Spinal cord (tissue), 10 donors: Measurements from ENCODE around the gene FNIP1. TPM values are rescaled to one million over a fixed set of nuclear protein-coding genes. Genes with fewer than 3 reads are reported as not detected.
A peak's percentile ranks its signal among the peaks of the same experiment; 100 is the strongest.
"Not testable (repeated sequence)": the region's sequence is repeated elsewhere in the genome, so short reads cannot be mapped to it uniquely, and the experiment has no call there.

Experiments used
- DNase-seq, 6 donors: peaks; one replicate each; pipeline versions ENCODE4 v3.0.0 to v3.0.0-alpha.2; 2013 to 2015; ENCODE audit warnings: low spot score in 6 of 6, low read depth in 4 of 6
- H3K27ac ChIP-seq: one replicate; pipeline ENCODE4 v1.5.1; 2013; ENCODE audit warnings: low read depth, low read length, control low read depth
- H3K27me3 ChIP-seq: one replicate; pipeline ENCODE4 v1.6.1; 2013; ENCODE audit warnings: low read length; ENCODE audit not compliant: control insufficient read depth, insufficient read depth
- H3K36me3 ChIP-seq: one replicate; pipeline ENCODE4 v1.6.1; 2013; ENCODE audit warnings: low read length; ENCODE audit not compliant: control insufficient read depth, insufficient read depth
- H3K4me1 ChIP-seq: one replicate; pipeline ENCODE4 v1.6.1; 2013; ENCODE audit warnings: low read length; ENCODE audit not compliant: control insufficient read depth, insufficient read depth
- H3K4me3 ChIP-seq: one replicate; pipeline ENCODE4 v1.5.1; 2013; ENCODE audit warnings: low read depth, low read length, control low read depth
- H3K9me3 ChIP-seq: one replicate; pipeline ENCODE4 v1.6.1; 2013; ENCODE audit warnings: low read length; ENCODE audit not compliant: control insufficient read depth, insufficient read depth
- WGBS: methylation state at CpG from one replicate; pipeline ENCODE4 v1.1.5; 2013; ENCODE audit warnings: missing lambda C conversion rate; ENCODE audit not compliant: insufficient coverage; 5-methylcytosine and 5-hydroxymethylcytosine counted together
- polyA plus RNA-seq, 2 donors: library from polyadenylated mRNA; unstranded; fragments of 120-200 nt; gene quantifications; one replicate each; pipeline ENCODE4 v1.2.1, GENCODE V29; 2013; ENCODE audit not compliant: insufficient read length in 2 of 2
- total RNA-seq, 2 donors: library from RNA; depleted of rRNA in 1 of 2; stranded (reverse); fragments of 120-200 nt in 1 of 2; fragments of >200 nt in 1 of 2; gene quantifications; one replicate each; pipeline versions ENCODE4 v1.2.3 to v1.2.4, GENCODE V29; 2013 to 2014
- donor health status: healthy.

Gene FNIP1
- total and polyA plus RNA-seq, 4 donors, result 17.8 to 62.7 (median 26.3) TPM

DNA sequence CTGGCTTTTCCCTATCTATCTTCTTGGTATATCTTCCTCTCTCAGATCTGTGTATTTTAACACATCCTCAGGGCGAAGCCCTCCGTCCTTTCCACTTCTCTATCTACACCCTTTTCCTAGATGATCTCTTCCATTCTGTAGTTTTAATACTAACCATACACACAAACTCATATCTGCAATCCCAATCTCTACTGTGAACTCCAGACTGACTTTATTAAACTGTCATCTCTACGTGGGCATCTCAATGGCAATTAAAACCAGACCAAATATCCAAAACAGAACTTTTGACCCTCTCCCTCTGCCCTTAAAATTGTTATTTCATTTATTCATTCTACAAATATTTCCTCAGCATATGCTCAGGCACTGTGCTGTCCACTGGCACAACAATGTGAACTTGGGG is 7.1 kb downstream of the FNIP1 start:
- no peaks in the 10 kb centered on the region for H3K9me3 ChIP-seq
- H3K4me3 ChIP-seq, result no peak overlapping the region
- no peaks in the 10 kb centered on the region for H3K4me1 ChIP-seq
- no peak for DNase-seq
- WGBS, result 87% methylated on average over 3 of the region's 3 CpGs
- no peaks in the 10 kb centered on the region for H3K27me3 ChIP-seq
- H3K36me3 ChIP-seq, result no peaks in the 10 kb centered on the region
- H3K27ac ChIP-seq, result no peak overlapping the region

DNA sequence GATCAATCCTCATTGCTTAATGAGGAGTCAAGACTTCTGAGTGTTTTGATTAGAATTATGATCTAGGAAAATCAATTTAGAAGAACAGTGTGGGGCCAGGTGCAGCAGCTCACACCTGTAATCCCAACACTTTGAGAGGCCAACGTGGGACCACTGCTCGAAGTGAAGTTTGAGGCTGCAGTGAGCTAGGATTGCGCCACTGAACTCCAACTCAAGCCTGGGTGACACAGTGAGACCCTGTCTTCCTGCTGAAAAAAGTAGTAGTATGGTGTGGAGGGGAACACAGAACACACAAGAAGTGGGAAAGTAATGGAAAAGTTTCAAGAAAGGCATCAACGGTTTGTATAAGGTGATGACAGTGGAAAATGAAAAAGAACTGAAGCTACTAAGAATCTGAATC is 9.1 kb downstream of the FNIP1 start:
- H3K4me1 ChIP-seq, result no peaks in the 10 kb centered on the region
- H3K27ac ChIP-seq, result no peak overlapping the region
- no peak overlapping the region for H3K4me3 ChIP-seq
- WGBS, result 91% methylated on average over 3 of the region's 4 CpGs
- H3K36me3 ChIP-seq, result no peaks in the 10 kb centered on the region
- no peaks in the 10 kb centered on the region for H3K27me3 ChIP-seq
- DNase-seq, result no peak
- H3K9me3 ChIP-seq, result no peaks in the 10 kb centered on the region

DNA sequence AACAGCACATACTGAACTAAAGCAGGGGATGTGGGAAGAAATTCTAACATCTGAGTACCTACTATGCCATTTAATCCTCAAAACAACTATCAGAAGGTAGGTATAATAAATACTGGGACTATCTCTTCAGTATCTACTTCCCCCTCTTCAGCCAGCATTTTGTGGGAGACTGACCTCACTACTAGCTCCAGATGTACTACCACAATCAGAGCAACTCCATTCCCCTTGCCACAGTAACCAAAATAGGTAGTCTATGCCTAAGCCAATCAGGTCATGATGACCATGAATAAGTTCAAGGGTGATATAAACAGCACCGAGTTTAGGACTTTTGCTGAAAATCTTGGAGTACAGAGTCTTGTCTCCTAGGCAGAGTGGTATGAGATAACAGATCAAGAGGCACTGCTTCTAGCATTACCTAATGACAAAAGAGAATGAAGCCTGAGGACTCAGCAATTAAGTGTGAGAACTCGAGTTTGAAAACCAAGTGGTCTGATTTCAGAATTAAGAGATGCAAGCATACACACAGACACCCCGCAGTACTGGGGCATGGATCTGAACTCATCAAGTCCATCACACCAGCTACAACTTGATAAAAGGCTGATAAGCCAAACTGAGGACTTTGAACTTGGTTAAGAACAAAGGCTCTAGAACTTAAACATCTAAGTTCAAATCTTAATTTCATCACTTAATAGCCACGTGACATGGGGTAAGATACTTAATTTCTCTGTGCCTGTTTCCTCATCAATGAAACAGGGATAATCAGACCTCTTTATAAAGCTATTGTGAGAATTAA is 9.7 kb downstream of the FNIP1 start:
- Histone ChIP-seq H3K4me1 (no peaks in the 10 kb centered on the region), H3K27me3 (no peaks in the 10 kb centered on the region), H3K36me3 (peaks cover 4% of the 10 kb centered on the region), H3K4me3 (no peak overlapping the region), H3K27ac (no peak overlapping the region), H3K9me3 (no peaks in the 10 kb centered on the region)
- WGBS, result 100% methylated on average over 1 of the region's 4 CpGs
- no peak for DNase-seq

DNA sequence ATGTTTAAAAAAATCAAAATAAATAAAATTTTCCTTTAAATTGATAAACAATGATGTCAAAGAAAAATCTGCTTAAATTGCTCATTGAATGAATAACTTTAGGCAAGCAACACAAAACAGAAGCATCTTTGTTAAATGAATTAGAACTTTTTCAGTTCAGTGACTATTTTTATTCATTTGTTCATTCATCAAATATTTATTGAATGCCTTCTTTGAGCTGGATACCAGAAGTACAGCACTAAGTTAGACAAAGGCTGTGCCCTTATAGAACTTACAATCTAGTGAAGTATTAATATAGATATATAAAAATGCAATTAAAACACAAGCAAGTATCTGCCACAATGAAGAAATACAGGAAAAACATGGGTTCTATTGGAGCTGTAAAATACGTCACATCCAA is 10.8 kb downstream of the FNIP1 start:
- no peaks in the 10 kb centered on the region for H3K27me3 ChIP-seq
- no peak for DNase-seq
- no CpG with 5 or more reads among the region's 1 CpG for WGBS
- no peak overlapping the region for H3K27ac ChIP-seq
- H3K4me1 ChIP-seq, result no peaks in the 10 kb centered on the region
- peaks cover 4% of the 10 kb centered on the region for H3K36me3 ChIP-seq
- H3K4me3 ChIP-seq, result no peak overlapping the region
- no peaks in the 10 kb centered on the region for H3K9me3 ChIP-seq

DNA sequence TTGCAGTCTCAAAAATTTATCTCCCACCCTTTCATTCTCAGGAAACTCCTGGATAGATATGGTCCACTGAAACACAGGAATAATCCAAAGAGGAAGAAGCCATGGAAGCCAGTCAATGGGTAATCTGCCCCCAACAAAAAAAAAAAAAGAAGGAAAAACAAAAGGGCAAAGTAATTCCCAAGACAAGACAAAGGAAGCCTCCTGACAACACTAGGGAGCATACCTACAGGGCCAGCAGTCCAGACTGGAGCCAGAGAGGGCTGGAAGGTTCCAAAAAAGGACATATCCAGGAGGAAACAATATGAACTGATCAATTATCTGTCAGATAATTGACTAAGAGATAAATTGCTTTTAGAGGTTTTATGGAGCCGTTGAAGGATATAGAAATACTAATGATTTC is 12.9 kb downstream of the FNIP1 start:
- H3K4me1 ChIP-seq, result no peaks in the 10 kb centered on the region
- peaks cover 4% of the 10 kb centered on the region for H3K36me3 ChIP-seq
- H3K9me3 ChIP-seq, result no peaks in the 10 kb centered on the region
- H3K27me3 ChIP-seq, result no peaks in the 10 kb centered on the region
- no peak overlapping the region for H3K27ac ChIP-seq
- H3K4me3 ChIP-seq, result no peak overlapping the region
- WGBS, result no CpG with 5 or more reads among the region's 1 CpG
- no peak for DNase-seq

DNA sequence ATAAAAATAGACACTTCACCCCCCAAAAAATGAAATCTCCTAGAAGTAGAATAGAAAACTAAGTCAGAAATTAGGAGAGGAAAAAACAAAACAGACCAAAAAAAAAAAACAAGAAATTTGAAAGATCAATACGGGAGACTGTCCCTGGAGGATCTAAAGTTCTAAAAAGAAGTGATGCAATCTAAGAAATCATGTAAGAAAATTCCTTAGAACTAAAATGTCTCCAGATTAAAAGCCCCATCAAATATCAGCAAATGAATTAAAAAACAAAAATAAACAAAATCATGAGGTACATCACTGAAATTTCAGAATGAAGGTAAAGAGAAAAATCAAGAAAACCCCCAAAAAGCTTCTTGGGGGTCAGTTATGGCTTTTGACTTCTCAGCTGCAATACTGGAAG is 13.5 kb downstream of the FNIP1 start:
- H3K4me1 ChIP-seq, result no peaks in the 10 kb centered on the region
- no CpG with 5 or more reads among the region's 1 CpG for WGBS
- peaks cover 4% of the 10 kb centered on the region for H3K36me3 ChIP-seq
- H3K27me3 ChIP-seq, result no peaks in the 10 kb centered on the region
- H3K27ac ChIP-seq, result no peak overlapping the region
- no peak overlapping the region for H3K4me3 ChIP-seq
- no peaks in the 10 kb centered on the region for H3K9me3 ChIP-seq
- DNase-seq, result no peak

DNA sequence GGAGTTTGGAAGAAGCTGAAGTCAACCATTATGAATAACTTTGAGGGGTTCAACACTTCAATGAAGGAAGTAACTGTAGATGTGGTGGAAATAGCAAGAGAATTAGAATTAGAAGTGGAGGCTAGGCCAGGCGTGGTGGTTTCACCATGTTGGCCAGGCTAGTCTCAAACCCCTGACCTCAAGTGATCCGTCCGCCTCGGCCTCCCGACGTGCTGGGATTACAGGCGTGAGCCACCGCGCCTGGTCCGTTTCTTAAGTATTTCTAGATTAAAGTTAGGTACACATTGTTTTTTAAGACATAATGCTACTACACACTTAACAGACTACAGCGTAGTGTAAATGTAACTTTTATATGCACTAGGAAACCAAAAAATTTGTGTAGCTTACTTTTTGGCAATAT is 14.1 kb downstream of the FNIP1 start:
- peaks cover 4% of the 10 kb centered on the region for H3K36me3 ChIP-seq
- no peaks in the 10 kb centered on the region for H3K27me3 ChIP-seq
- H3K27ac ChIP-seq, result no peak overlapping the region
- no peaks in the 10 kb centered on the region for H3K4me1 ChIP-seq
- no peak overlapping the region for H3K4me3 ChIP-seq
- no peaks in the 10 kb centered on the region for H3K9me3 ChIP-seq
- no peak for DNase-seq
- WGBS, result 100% methylated on average over 1 of the region's 11 CpGs

DNA sequence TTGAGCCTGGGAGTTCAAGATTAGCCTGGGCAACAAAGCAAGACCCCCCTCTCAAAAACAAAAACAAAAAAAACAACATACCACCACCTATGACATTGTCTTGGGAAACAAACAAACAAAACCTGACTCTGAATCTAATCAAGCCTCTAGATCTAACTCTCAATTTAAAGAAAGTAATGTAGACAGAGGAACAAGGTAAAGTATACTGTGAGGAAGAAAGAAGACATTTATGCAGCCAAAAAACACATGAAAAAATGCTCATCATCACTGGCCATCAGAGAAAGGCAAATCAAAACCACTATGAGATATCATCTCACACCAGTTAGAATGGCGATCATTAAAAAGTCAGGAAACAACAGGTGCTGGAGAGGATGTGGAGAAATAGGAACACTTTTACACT is 18.7 kb downstream of the FNIP1 start:
- no CpG with 5 or more reads among the region's 1 CpG for WGBS
- H3K4me3 ChIP-seq, DNase-seq, H3K4me1 ChIP-seq, H3K9me3 ChIP-seq, H3K36me3 ChIP-seq, H3K27me3 ChIP-seq, H3K27ac ChIP-seq: not testable (repeated sequence)

DNA sequence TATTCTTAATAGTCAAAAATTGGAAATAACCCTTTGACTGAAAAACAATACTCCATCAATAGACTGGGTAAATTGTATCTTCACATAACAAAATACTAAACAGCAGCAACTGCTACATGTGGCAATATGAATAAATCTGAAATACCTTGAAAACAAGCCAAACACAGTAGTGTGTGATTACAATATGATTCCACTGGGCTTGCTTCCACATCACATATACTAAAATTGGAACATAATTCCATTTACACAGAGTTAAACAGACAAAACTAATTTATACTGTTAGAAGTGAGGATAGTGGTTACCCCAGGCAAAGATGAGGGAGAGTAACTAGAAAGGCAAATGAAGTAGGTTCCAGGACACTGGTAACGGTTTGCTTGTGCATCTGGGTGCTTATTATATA is 20.4 kb downstream of the FNIP1 start:
- H3K4me3 ChIP-seq, result no peak overlapping the region
- no peaks in the 10 kb centered on the region for H3K9me3 ChIP-seq
- peak in 2 of 6 donors; percentile 26 to 59 for DNase-seq
- H3K27me3 ChIP-seq, result no peaks in the 10 kb centered on the region
- no peak overlapping the region for H3K27ac ChIP-seq
- no CpG with 5 or more reads among the region's 1 CpG for WGBS
- no peaks in the 10 kb centered on the region for H3K36me3 ChIP-seq
- no peaks in the 10 kb centered on the region for H3K4me1 ChIP-seq

DNA sequence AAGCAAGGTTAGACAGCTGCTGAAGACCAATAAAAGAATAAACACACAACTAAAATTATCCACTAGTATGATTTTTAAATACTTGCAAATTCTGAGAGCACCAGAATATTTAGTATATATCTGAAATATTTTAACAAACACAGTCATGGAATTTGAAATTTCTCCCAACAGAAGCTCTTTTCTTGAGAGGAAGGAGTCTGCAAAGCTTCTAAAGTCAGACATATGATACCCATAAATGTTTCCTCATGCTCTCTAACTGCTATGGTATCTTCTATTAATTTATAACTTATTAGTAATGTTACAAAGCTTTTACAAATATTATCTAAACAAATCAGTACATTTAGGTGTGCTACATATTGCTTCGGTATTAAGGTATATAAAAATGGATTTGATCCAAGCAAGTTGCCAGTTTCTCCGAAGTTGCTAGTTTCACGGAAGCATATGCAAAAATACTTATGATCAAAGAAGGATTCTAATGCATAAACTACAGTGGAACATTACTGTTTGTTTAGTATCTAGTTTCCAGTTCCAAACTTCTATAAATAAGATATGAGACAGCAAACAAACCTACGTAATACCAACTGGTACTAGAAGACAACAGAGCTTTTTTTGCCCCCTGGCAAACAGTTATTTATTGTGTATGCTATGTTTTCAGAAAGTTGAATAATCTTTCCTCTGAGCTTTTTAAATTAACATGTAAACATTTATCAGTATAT is 22.0 kb downstream of the FNIP1 start:
- H3K36me3 ChIP-seq, result no peaks in the 10 kb centered on the region
- no peak overlapping the region for H3K4me3 ChIP-seq
- H3K27me3 ChIP-seq, result no peaks in the 10 kb centered on the region
- no peaks in the 10 kb centered on the region for H3K4me1 ChIP-seq
- H3K27ac ChIP-seq, result no peak overlapping the region
- no peak for DNase-seq
- WGBS, result no CpG with 5 or more reads among the region's 4 CpGs
- no peaks in the 10 kb centered on the region for H3K9me3 ChIP-seq
